Stimulated activated CD4-positive, alpha-beta T cell treated with anti-CD3 and anti-CD28 coated beads, Interleukin-1b, Interleukin-23, amount 100 ng/mL, for 48 hours (primary cell): ENCODE measurements around the gene NT5E.
A peak's percentile ranks its signal among the peaks of the same experiment; 100 is the strongest.

Experiments used
- DNase-seq: peaks from one replicate; pipeline ENCODE4 v3.0.0-alpha.2; 2020

Gene NT5E

GRCh38 chr6:85422996-85423395, 26.9 kb upstream of the NT5E start:
- DNase-seq, result no peak

GRCh38 chr6:85424981-85425380, 24.9 kb upstream of the NT5E start:
- DNase-seq, result no peak

GRCh38 chr6:85425997-85426396, 23.9 kb upstream of the NT5E start:
- DNase-seq, result no peak

GRCh38 chr6:85428486-85428885, 21.4 kb upstream of the NT5E start:
- no peak for DNase-seq

GRCh38 chr6:85429346-85429745, 20.5 kb upstream of the NT5E start:
- DNase-seq, result no peak

- no peak for DNase-seq
These were observed 18.6 kb upstream of the NT5E start for GRCh38 chr6:85431271-85431670.

- no peak for DNase-seq
These were observed 17.3 kb upstream of the NT5E start for GRCh38 chr6:85432554-85432953.

- DNase-seq, result no peak
These were observed 14.0 kb upstream of the NT5E start for GRCh38 chr6:85435851-85436250.

GRCh38 chr6:85436411-85436810, 13.5 kb upstream of the NT5E start:
- DNase-seq, result no peak

- DNase-seq, result no peak
These were observed 12.9 kb upstream of the NT5E start for GRCh38 chr6:85436939-85437495.

- no peak for DNase-seq
These were observed 6.3 kb upstream of the NT5E start for GRCh38 chr6:85443349-85444117.

- peak; percentile 52 for DNase-seq
These were observed 480 bp upstream of the NT5E start for GRCh38 chr6:85449388-85449817.

- no peak for DNase-seq
These were observed 1.9 kb downstream of the NT5E start for GRCh38 chr6:85451565-85452306.

- no peak for DNase-seq
These were observed 2.6 kb downstream of the NT5E start for GRCh38 chr6:85452441-85452881.

- no peak for DNase-seq
These were observed 3.2 kb downstream of the NT5E start for GRCh38 chr6:85453052-85453451.

- DNase-seq, result no peak
These were observed 3.6 kb downstream of the NT5E start for GRCh38 chr6:85453490-85453889.

- no peak for DNase-seq
These were observed 5.7 kb downstream of the NT5E start for GRCh38 chr6:85455471-85456026.

GRCh38 chr6:85456782-85457181, 6.9 kb downstream of the NT5E start:
- no peak for DNase-seq

- DNase-seq, result no peak
These were observed 8.3 kb downstream of the NT5E start for GRCh38 chr6:85458184-85458583.

- DNase-seq, result no peak
These were observed 8.9 kb downstream of the NT5E start for GRCh38 chr6:85458782-85459181.

GRCh38 chr6:85459224-85459901, 9.5 kb downstream of the NT5E start:
- DNase-seq, result no peak

- DNase-seq, result no peak
These were observed 10.5 kb downstream of the NT5E start for GRCh38 chr6:85460154-85460920.
